Right renal pelvis (tissue), 4 donors: ENCODE results near the gene PLA2R1. TPM values are rescaled to one million over a fixed set of nuclear protein-coding genes. Genes with fewer than 3 reads are reported as not detected.

ENCODE experiments used
- DNase-seq, 4 donors: peaks; one replicate each; pipeline ENCODE4 v3.0.0-alpha.2; 2013; ENCODE audit warnings: low read depth in 4 of 4, low spot score in 3 of 4, missing footprints in 1 of 4
- polyA plus RNA-seq, 4 donors: library from polyadenylated mRNA; unstranded; fragments of 120-200 nt; gene quantifications; one replicate each; pipeline ENCODE4 v1.2.1, GENCODE V29; 2013; ENCODE audit not compliant: insufficient read length in 4 of 4

Gene PLA2R1
- polyA plus RNA-seq, 4 donors: 70.5 to 133 (median 96.9) TPM

DNA sequence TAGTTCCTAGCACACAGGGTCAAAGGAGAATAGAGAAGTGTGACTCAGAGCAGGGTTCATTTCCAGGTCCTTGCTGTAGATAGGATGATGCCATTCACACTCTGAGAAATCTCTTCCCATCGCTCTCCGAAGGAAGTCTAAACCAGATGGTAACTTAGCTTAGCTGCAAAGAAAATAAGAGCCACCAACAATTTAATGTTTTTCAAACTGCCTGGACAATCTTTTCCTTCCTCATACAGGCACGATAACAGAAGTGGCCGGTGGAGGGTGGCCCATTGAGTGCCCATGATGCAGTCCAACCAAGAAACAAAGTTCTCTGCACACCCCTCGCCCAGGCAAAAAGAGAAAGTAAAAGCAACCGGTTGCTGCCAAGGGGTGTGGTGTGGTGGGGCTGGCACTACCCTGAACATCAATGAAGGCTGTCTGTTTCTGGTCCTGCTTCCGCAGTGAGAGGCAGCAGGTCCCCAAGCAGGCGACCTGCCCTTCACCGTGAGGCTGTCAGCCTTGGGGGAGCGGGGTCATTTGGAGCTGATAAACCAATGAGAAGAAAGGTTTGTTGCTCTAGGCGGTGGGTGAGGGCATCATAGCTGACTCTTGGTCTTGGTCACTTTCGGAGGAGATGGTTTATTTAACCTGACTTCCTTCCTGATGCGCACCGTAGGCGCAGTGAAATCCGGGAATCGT is 158.8 kb downstream of the PLA2R1 start:
- no peak for DNase-seq

DNA sequence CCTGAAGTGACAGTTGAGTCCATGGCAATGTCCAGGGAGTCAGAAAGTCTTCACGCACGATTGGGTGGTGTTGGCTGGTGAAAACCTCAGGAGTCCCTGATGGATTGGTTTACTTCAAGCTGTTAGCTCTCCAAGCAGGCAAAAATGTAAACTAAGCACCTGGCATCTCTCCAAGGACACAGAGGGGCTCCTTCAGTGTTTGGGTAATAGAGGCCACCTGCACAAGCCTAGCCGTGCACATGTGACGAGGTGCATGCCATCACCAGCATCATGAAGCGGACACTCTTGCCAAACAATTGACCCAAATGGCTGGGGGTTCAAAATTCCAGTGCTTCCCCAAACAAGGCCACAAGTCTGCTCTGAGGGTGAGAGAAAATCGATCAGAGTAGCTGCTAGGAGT is 159.7 kb downstream of the PLA2R1 start:
- DNase-seq: no peak

DNA sequence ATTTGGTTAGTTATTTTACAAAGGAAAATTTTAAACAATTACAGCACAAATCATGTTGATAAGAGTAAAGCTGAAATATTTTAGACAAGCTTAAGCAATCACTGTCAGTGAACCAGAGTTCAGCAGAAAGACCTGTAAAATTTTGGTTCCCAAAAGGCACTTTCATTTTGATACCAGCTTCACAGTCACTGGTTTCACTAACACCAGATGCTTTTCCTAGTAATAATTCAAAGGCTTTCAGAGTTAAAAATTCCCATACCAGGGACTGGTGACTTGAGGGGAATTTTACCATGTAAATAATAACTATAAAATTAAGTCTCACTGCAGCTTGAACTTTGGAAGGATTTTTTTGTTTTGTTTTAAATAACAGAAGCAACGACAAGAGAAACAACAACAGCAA is 162.1 kb downstream of the PLA2R1 start:
- DNase-seq: no peak

DNA sequence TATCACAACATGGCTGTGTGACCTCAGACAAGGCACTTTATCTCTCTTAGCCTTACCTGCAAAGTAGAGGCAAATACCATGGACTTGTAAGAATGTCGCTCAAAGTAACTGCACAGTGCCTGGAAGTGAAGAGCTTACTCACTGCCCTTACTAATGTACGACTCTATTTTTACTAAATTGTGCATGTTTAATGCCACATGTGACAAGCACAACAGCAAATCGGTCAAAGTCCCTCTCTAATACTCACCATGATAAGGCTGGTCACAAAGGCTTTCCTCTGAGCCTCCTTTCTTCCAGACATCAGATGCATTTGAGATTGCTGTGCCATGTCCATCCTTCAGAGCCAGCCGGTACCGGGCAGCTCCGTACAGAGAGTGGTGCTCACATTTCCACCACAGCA is 164.0 kb downstream of the PLA2R1 start:
- DNase-seq: no peak

DNA sequence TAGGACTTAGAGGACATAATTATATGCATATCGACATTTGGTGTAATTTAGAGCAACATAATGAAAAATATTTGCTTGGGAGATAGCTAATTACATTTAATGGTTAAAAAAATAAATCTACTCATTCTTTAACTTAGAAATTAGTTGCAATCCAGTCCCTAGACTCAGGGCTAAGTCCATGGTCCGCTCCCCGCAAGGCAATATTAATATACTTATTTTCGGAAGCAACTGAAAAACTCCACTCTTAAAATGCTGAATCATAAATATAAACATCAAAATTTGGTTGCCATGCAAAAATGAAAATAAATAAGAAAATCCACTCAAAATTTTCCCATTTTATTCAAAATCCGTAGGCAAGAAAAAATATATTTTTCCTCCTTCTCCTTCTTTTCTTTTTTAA is 164.7 kb downstream of the PLA2R1 start:
- DNase-seq: no peak

DNA sequence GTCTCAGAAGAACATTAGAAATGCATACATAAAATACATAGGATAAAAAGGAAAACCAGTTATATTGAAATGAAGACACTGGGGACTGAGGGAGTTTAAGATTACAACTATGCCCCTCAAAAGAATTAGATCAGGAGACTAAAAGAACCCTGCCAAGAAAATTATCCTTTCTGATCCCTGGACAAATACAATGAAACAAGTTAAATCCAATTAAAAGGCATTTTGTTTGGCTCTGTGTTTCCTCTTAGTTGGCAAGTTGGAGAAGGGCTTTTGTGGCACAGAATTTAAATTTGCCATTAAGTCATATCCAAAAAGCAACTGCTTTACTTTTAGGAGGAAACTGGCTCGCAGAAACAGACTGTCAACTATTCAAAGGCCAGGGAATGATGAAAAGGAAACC is 165.3 kb downstream of the PLA2R1 start:
- DNase-seq: no peak

DNA sequence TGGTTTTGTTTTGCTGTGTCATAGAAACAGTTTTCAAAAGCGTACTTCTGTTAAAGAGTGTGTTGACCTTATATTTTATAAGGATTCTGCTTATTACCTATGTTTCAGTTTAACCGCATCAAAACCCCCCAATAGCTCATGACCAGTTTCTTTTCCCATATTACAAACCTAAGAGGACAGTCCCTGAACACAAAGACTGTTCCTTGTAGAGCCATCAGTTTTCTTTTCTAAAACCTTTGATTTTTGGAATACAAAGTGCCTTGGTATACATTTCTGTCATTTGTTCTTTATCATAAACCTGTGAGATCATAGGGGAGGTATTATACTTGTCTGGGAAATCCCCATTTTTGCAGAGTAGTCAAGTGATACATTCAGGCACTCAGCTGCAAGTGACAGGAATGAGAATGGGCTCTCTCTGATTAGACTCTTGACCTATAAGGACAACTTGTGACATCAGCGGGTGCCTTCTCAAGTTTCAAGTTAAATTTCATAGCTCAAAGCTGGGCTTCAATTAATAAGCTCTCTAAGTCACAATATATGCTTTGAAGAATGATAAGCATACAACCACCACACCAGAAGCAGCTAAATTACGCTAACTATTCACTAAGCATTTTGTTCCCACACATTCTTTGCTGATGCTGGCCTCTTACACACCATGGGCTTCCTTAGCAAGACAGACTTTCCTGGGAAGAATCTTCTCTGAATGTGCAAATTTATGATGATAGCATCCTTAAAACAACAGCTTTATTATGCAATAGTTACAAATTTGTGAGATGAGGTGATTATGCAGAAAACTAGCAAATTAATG is 167.0 kb downstream of the PLA2R1 start:
- DNase-seq: no peak

DNA sequence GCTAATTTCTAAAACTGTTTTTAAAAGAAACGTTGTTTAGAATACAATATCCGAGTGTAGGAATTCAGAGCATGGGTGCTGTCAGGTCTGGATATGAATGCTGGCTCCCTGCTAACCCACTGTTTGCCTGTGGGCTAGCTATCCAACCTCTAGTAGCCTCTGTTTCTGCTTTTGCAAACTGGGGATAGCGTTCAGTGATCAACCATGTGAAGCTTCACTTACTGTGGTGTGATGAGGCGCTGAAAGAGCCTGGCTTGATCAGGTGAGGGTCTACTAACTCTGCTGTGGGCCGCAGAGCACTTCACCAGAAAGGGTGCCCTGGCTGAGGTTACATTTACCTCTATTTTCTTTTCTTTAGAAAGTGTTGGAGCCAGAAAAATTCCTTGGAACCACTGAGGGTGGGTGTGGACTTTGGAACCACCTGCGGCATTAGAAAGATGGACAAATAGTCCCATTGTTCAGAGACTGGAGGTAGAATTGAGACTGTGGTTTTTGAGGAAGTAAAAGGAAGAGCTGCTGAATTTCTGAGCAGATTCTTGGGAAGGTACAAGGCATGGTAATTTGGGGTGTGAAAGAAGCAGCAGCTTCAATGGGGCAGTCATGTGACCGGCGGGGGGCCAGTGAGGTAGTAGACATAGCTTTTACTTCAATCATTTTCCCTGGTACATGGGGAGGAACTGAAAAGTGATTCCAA is 168.1 kb downstream of the PLA2R1 start:
- DNase-seq: no peak

DNA sequence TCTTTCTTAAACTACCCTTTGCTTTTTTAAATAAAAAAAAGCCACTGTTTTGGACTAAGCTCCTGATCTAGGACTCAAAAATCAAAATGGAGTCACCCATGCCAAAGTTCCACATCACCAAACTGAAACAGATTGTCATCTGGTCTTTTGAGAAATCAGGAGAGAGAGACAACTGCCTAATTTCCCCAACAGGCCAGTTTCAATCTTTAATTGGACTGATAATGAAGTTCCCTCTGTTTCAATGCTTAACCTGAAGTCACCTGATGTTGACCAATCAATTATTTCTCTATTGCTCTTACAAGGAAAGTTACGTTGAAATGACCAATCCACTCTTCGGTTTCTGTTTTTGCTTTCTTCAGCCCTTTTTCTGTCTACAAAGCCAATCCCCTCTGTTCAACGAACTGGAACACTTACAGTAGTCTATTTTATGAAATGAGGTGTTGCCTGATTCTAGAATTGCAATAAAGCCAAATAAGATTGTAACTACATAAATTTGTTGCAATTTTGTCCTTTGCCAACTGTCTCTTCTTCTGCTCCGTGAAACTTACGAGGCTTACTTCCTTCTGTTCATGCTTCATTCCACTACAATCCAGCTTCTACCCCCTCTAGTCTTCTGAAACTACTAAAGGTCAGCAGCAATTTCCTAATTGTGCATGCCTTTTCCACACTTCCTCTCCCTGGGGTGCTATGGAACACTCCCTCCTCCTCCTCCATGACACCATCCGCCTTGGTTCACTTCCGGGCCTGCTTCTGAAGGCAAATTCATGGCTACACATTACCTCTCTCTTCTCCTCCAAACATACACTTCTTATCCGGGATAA is 169.2 kb downstream of the PLA2R1 start:
- no peak for DNase-seq

DNA sequence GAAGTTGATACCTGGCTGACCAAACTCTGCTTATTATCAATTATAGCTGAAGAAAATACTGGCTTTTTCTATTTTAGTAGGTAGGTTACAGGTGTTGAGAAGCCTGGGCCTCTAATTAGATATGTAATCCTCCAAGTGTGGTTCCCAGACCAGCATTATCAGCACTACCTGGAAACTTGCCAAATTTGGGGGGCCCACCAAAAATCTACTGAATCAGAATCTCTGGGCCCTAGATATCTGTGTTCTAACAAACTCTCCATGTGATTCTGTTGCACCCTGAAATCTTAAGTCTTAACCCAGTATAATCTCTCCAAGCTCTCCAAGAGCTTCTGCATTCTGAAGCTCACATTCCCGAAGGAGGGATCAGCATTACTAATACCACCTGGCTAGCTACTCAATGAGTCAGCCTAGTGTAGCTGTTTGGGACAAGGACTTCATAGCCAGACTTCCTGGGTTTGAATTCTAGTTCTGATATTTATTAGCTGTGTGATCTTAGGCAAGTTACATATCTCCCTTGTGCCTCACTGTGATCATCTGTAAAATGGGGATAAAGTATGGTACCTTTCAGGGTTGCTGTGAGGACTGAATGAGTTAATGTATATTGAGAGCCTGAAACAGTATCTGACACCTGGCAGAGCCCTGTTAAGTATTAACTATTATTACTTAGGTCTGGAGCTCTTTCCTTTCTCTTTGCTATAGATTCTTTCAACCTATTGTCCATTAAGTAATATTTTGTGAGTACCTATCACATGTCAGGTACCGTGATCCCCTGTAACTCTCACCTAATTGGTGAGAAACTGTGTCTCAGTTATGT is 170.3 kb downstream of the PLA2R1 start:
- no peak for DNase-seq

DNA sequence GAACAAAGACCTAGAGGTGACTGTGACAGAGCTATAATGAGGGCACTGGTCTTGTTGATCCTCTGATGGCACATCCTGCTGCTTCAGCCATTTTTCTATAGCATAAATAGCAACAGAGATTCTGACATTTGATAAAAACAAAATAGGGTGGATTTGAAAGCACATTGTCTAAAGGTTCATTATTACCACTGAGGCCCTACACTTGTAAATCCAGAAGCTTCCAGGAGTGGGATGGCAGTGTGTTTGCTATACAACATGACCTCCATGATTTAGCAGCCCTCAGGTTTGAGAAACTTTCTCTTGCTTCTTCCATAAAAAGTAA is 171.2 kb downstream of the PLA2R1 start:
- DNase-seq: no peak

DNA sequence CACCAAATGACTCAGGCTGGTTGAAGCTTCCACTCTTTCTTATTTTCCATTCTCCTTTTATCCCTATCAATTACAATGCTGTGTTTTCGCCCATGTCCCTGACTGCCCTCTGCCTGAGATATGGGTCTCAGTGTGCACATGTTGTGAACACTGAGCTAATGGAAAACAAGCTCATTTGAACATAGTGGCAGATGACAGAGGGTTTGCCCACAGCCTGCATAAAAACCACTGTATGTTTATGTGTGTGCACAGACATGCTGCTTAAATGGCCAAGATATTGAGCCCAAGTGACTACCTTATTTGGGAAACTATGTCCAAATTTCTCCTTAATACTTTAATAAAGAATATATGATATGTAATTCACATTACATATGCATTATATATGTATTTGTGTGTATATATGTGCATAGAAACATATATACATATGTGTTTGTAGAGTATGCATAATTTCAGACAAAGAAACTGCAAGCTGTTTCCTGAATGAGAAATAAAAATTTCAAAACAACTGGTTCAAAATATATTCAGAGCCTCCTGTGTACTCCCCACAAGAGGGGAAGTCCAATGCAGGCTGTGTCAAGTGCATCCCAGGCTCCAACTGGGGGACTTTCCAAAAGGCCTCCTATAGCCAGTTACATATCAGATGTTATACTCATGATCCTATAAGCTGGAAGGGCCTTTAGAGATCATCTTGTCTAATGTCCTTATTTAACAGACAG is 171.7 kb downstream of the PLA2R1 start:
- DNase-seq: no peak

DNA sequence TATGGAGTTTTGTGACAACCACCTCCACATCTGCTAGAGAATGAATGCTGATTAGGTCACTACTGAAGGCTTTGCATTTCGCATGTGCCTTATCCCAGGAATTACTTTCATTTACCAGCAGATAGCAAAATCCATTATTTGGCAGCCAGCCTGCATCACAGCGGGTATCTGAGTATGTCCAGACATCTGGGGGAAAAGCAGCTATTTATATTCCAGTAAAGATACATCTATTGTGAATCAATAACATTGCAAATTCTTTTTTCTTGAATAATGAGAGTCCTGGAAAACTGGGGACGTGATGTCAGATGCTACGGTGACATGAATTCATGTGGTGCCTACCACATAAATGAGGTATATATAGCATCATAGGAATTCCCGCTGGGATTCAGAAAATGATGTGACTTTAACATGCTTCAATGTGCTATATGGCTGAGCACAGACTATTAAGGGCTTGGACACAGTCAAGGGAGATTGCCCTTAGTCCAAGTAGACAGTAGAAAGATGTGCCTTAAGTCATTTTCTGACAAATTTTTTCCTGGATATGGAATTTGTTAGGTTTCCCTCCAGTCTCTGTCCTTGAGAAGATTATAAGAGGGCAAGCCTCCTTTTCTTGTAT is 180.2 kb downstream of the PLA2R1 start:
- DNase-seq: no peak

Other genes starting within 250 kb of the PLA2R1 start
- 1 to 10 TPM; 2.8 to 6.7 (median 5.5) TPM for gene LY75, start 157.9 kb downstream of the PLA2R1 start, polyA plus RNA-seq
- 10 to 100 TPM; 16.8 to 21.0 (median 20.3) TPM for gene ITGB6, start 137.7 kb upstream of the PLA2R1 start, polyA plus RNA-seq